Ascending aorta (tissue), 2 donors: ENCODE results near the gene C16orf92. TPM values are rescaled to one million over a fixed set of nuclear protein-coding genes. Genes with fewer than 3 reads are reported as not detected.
A peak's percentile ranks its signal among the peaks of the same experiment; 100 is the strongest.

Experiments
- DNase-seq, 2 donors: peaks; one replicate each; pipeline ENCODE4 v3.0.0-alpha.2; 2019; ENCODE audit warnings: low spot score in 2 of 2
- H3K27ac ChIP-seq, 2 donors: fragments of 200-600 bp; sonication (generic); one replicate each; pipeline ENCODE4 v1.5.1; 2016 to 2017; ENCODE audit warnings: mild to moderate bottlenecking in 1 of 2
- H3K27me3 ChIP-seq: fragments of 200-600 bp; sonication (generic); one replicate; pipeline ENCODE4 v1.5.1; 2017
- H3K36me3 ChIP-seq, 2 donors: fragments of 200-600 bp; sonication (generic); one replicate each; pipeline ENCODE4 v1.5.1; 2016
- H3K4me1 ChIP-seq, 2 donors: fragments of 200-600 bp; sonication (generic); one replicate each; pipeline ENCODE4 v1.5.1; 2016 to 2017; ENCODE audit warnings: mild to moderate bottlenecking in 1 of 2
- H3K4me3 ChIP-seq, 2 donors: fragments of 200-600 bp; sonication (generic); one replicate each; pipeline ENCODE4 v1.5.1; 2016 to 2017; ENCODE audit warnings: mild to moderate bottlenecking in 1 of 2
- H3K9me3 ChIP-seq, 2 donors: fragments of 200-600 bp; sonication (generic); one replicate each; pipeline ENCODE4 v1.5.1; 2016
- CTCF ChIP-seq, 3 experiments: fragments of 200-600 bp in 2 of 3; fragments of 450-650 bp in 1 of 3; sonication (generic) in 2 of 3; IDR thresholded peaks; one replicate each; pipeline ENCODE4 v1.5.1; 2016 to 2019; ENCODE audit warnings: antibody characterized with exemption in 3 of 3, mild to moderate bottlenecking in 1 of 3, moderate library complexity in 1 of 3
- intact Hi-C: fragments of 100-400 bp; cut with DNase I; formaldehyde crosslinking; loops from one replicate; pipeline ENCODE4 v1.15.1; 2023
- total RNA-seq: library from RNA; depleted of rRNA; stranded (reverse); fragments of >200 nt; gene quantifications from one replicate; pipeline ENCODE4 v1.1.0, GENCODE V29; 2016

Gene C16orf92
- total RNA-seq, 1 donor from 2014 or later, result not detected

- Histone ChIP-seq H3K4me3 (peak overlapping the region in 1 of 2 donors; percentile 92), H3K9me3 (no peaks in the 10 kb centered on the region), H3K27ac (peak overlapping the region; percentile 42 to 48), H3K36me3 (peaks cover 55 to 60% of the 10 kb centered on the region in 2 donors), H3K27me3 (no peaks in the 10 kb centered on the region), H3K4me1 (peaks cover 19 to 44% of the 10 kb centered on the region in 2 donors)
- intact Hi-C loops, result loop anchor here (5.0 to 10.0 kb wide), 3 partner anchors 246 to 586 kb away; partner anchors contain the start of genes FBRS, MAZ, MVP and PRR14
- DNase-seq, result no peak
- TF ChIP-seq CTCF (IDR thresholded peaks at IDR 0.05), result no peak
These were observed 45.3 kb downstream of the C16orf92 start for GRCh38 chr16:30068333-30068732.

- H3K27ac ChIP-seq, result peak overlapping the region; percentile 42 to 48
- H3K27me3 ChIP-seq, result no peaks in the 10 kb centered on the region
- peak overlapping the region in 1 of 2 donors; percentile 92 for H3K4me3 ChIP-seq
- H3K4me1 ChIP-seq, result peaks cover 18 to 38% of the 10 kb centered on the region in 2 donors
- intact Hi-C loops, result loop anchor here (5.0 to 10.0 kb wide), 3 partner anchors 247 to 586 kb away; partner anchors contain the start of genes FBRS, MAZ, MVP and PRR14
- H3K9me3 ChIP-seq, result no peaks in the 10 kb centered on the region
- peaks cover 55 to 63% of the 10 kb centered on the region in 2 donors for H3K36me3 ChIP-seq
- DNase-seq, result no peak
- peak in 2 of 3 experiments; percentile 12 to 16 for TF ChIP-seq CTCF (IDR thresholded peaks at IDR 0.05)
These were observed 46.0 kb downstream of the C16orf92 start for GRCh38 chr16:30068750-30069610.

- DNase-seq, result no peak
- Histone ChIP-seq H3K27ac (peak overlapping the region; percentile 14 to 31), H3K4me3 (peak overlapping the region in 1 of 2 donors; percentile 7), H3K4me1 (peaks cover 18 to 38% of the 10 kb centered on the region in 2 donors), H3K27me3 (no peaks in the 10 kb centered on the region), H3K36me3 (peaks cover 55 to 63% of the 10 kb centered on the region in 2 donors), H3K9me3 (no peaks in the 10 kb centered on the region)
- intact Hi-C loops, result loop anchor here (5.0 to 10.0 kb wide), 3 partner anchors 248 to 585 kb away; partner anchors contain the start of genes FBRS, MAZ, MVP and PRR14
- no peak for TF ChIP-seq CTCF (IDR thresholded peaks at IDR 0.05)
These were observed 46.8 kb downstream of the C16orf92 start for GRCh38 chr16:30069611-30070462.

GRCh38 chr16:30070490-30070889, 47.5 kb downstream of the C16orf92 start:
- H3K4me1 ChIP-seq, result peaks cover 18 to 43% of the 10 kb centered on the region in 2 donors
- intact Hi-C loops, result no loop called here
- TF ChIP-seq CTCF (IDR thresholded peaks at IDR 0.05), result no peak
- no peaks in the 10 kb centered on the region for H3K9me3 ChIP-seq
- H3K36me3 ChIP-seq, result peaks cover 55 to 63% of the 10 kb centered on the region in 2 donors
- peak overlapping the region in 1 of 2 donors; percentile 14 for H3K27ac ChIP-seq
- DNase-seq, result no peak
- no peaks in the 10 kb centered on the region for H3K27me3 ChIP-seq
- peak overlapping the region in 1 of 2 donors; percentile 7 for H3K4me3 ChIP-seq

Other genes with a start within 250 kb of the C16orf92 start
- gene ZG16, start 244.9 kb upstream of the C16orf92 start, total RNA-seq, result 0.21 TPM
- 28.6 TPM for gene KIF22, start 232.4 kb upstream of the C16orf92 start, total RNA-seq
- 146 TPM for gene MAZ, start 216.7 kb upstream of the C16orf92 start, total RNA-seq
- 5.0 TPM for gene PRRT2, start 211.0 kb upstream of the C16orf92 start, total RNA-seq
- gene PAGR1, start 207.0 kb upstream of the C16orf92 start, total RNA-seq, result 54.3 TPM
- 244 TPM for gene MVP, start 202.7 kb upstream of the C16orf92 start, total RNA-seq
- 174 TPM for gene CDIPT, start 160.0 kb upstream of the C16orf92 start, total RNA-seq
- gene SEZ6L2, start 123.6 kb upstream of the C16orf92 start, total RNA-seq, result 0.21 TPM
- gene ASPHD1, start 122.7 kb upstream of the C16orf92 start, total RNA-seq, result not detected
- 302 TPM for gene KCTD13, start 97.0 kb upstream of the C16orf92 start, total RNA-seq
- gene TMEM219, start 61.1 kb upstream of the C16orf92 start, total RNA-seq, result 49.2 TPM
- gene TAOK2, start 49.3 kb upstream of the C16orf92 start, total RNA-seq, result 101 TPM
- gene HIRIP3, start 27.6 kb upstream of the C16orf92 start, total RNA-seq, result 2.0 TPM
- gene INO80E, start 27.0 kb upstream of the C16orf92 start, total RNA-seq, result 44.1 TPM
- gene DOC2A, start 12.2 kb upstream of the C16orf92 start, total RNA-seq, result not detected
- not detected for gene TLCD3B, start 8.1 kb downstream of the C16orf92 start, total RNA-seq
- gene ALDOA, start 42.6 kb downstream of the C16orf92 start, total RNA-seq, result 1,202 TPM
- gene PPP4C, start 52.8 kb downstream of the C16orf92 start, total RNA-seq, result 50.7 TPM
- gene TBX6, start 68.7 kb downstream of the C16orf92 start, total RNA-seq, result 0.75 TPM
- 98.6 TPM for gene YPEL3, start 73.0 kb downstream of the C16orf92 start, total RNA-seq
- gene GDPD3, start 90.3 kb downstream of the C16orf92 start, total RNA-seq, result 0.53 TPM
- gene MAPK3, start 100.0 kb downstream of the C16orf92 start, total RNA-seq, result 115 TPM
- gene CORO1A, start 160.4 kb downstream of the C16orf92 start, total RNA-seq, result 69.4 TPM
- 643 TPM for gene BOLA2B, start 170.5 kb downstream of the C16orf92 start, total RNA-seq
- 44.6 TPM for gene SLX1A, start 170.7 kb downstream of the C16orf92 start, total RNA-seq
- 14.8 TPM for gene SULT1A3, start 176.1 kb downstream of the C16orf92 start, total RNA-seq
- gene NPIPB13, start 225.3 kb downstream of the C16orf92 start, total RNA-seq, result 1.3 TPM